B cell (primary cell): ENCODE data around the gene PRRG1. TPM values are rescaled to one million over a fixed set of nuclear protein-coding genes. Genes with fewer than 3 reads are reported as not detected.

Source experiments
- ATAC-seq: fragments of 200-7000 bp; cut with Tn5 transposase; one replicate; pipeline ENCODE4 v1.10.0; 2021; ENCODE audit warnings: low read depth, mild to moderate bottlenecking, moderate number of reproducible peaks, moderate library complexity
- CTCF ChIA-PET: fragments of 350-600 bp; sonication (Branson Sonifier 250); formaldehyde crosslinking; loops from one replicate; lab custom pipeline; 2021; ENCODE audit warnings: antibody characterized with exemption, inconsistent platforms; lab: Charles Lee
- POLR2A ChIA-PET: fragments of 350-600 bp; sonication (Branson Sonifier 250); formaldehyde crosslinking; loops from one replicate; lab custom pipeline; 2021; ENCODE audit warnings: antibody characterized with exemption; lab: Charles Lee
- DNase-seq: peaks from one replicate; pipeline ENCODE4 v3.0.0; 2013
- H2AFZ ChIP-seq: 2 replicates; pipeline ENCODE4 v1.6.1; 2012; ENCODE audit warnings: mild to moderate bottlenecking, low read depth, low read length; ENCODE audit not compliant: insufficient read depth, poor library complexity, severe bottlenecking
- H3K27ac ChIP-seq, 2 donors: 1 replicate in 1 of 2; 2 replicates in 1 of 2; pipeline ENCODE4 v1.5.1; 2012 to 2013; ENCODE audit warnings: low read length in 2 of 2, mild to moderate bottlenecking in 2 of 2, moderate library complexity in 1 of 2
- H3K27me3 ChIP-seq, 4 experiments: fragments of 200-600 bp in 1 of 4; sonication (generic) in 1 of 4; replicated peaks in 1 of 4; 1 replicate in 2 of 4; 2 replicates in 2 of 4; pipeline versions ENCODE4 v1.6.1 to v1.7.0; 2013 to 2016; ENCODE audit warnings: low read length in 3 of 4, mild to moderate bottlenecking in 2 of 4, mixed read lengths in 1 of 4, moderate library complexity in 1 of 4; ENCODE audit not compliant: insufficient read depth in 4 of 4, control insufficient read depth in 3 of 4; ENCODE audit errors: control extremely low read depth in 1 of 4
- H3K36me3 ChIP-seq, 2 experiments: replicated peaks in 1 of 2; 1 replicate in 1 of 2; 2 replicates in 1 of 2; pipeline versions ENCODE4 v1.6.1 to v1.7.1; 2013; ENCODE audit warnings: low read length in 1 of 2; ENCODE audit not compliant: insufficient read depth in 2 of 2, control insufficient read depth in 1 of 2; ENCODE audit errors: control extremely low read depth in 1 of 2, extremely low read depth in 1 of 2
- H3K4me1 ChIP-seq, 2 donors: fragments of 200-600 bp in 1 of 2; sonication (generic) in 1 of 2; 1 replicate in 1 of 2; 2 replicates in 1 of 2; pipeline versions ENCODE4 v1.5.1 to v1.6.1; 2013 to 2017; ENCODE audit warnings: low read length in 2 of 2; ENCODE audit not compliant: control insufficient read depth in 2 of 2, insufficient read depth in 2 of 2
- H3K4me2 ChIP-seq: replicated peaks from 2 replicates; pipeline ENCODE3; 2012; ENCODE audit warnings: mild to moderate bottlenecking, low read depth, low read length; ENCODE audit not compliant: poor library complexity, severe bottlenecking
- H3K4me3 ChIP-seq, 5 experiments: fragments of 200-600 bp in 1 of 5; sonication (generic) in 1 of 5; 1 replicate in 3 of 5; 2 replicates in 2 of 5; pipeline versions ENCODE4 v1.5.1 to v1.7.0; 2011 to 2016; ENCODE audit warnings: low read length in 4 of 5, mild to moderate bottlenecking in 4 of 5, low read depth in 2 of 5, control low read depth in 1 of 5, moderate library complexity in 1 of 5; ENCODE audit not compliant: insufficient read depth in 1 of 5; ENCODE audit errors: control extremely low read depth in 1 of 5, extremely low read depth in 1 of 5
- H3K79me2 ChIP-seq: fragments of 200-600 bp; sonication (generic); one replicate; pipeline ENCODE4 v1.6.0; 2016; ENCODE audit warnings: low read length; ENCODE audit not compliant: control insufficient read depth, insufficient read depth
- H3K9ac ChIP-seq: fragments of 200-600 bp; sonication (generic); 2 replicates; pipeline ENCODE4 v1.6.1; 2017; ENCODE audit warnings: mild to moderate bottlenecking, low read length, moderate library complexity
- H3K9me3 ChIP-seq, 3 donors: one replicate each; pipeline versions ENCODE4 v1.6.1 to v1.7.1; 2013; ENCODE audit warnings: low read length in 2 of 3; ENCODE audit not compliant: control insufficient read depth in 2 of 3, insufficient read depth in 1 of 3; ENCODE audit errors: control extremely low read depth in 1 of 3
- H4K20me1 ChIP-seq: 2 replicates; pipeline ENCODE4 v1.6.0; 2012; ENCODE audit warnings: mild to moderate bottlenecking, low read length; ENCODE audit not compliant: insufficient read depth, control insufficient read depth, poor library complexity, severe bottlenecking
- H3K27ac Mint-ChIP-seq: one replicate; pipeline ENCODE4 v1.8.0; 2021; ENCODE audit warnings: mixed read lengths
- H3K27me3 Mint-ChIP-seq: one replicate; pipeline ENCODE4 v1.8.0; 2021; ENCODE audit warnings: mixed read lengths
- H3K4me1 Mint-ChIP-seq: one replicate; pipeline ENCODE4 v1.8.0; 2021; ENCODE audit warnings: mixed read lengths
- H3K4me3 Mint-ChIP-seq: one replicate; pipeline ENCODE4 v1.8.0; 2021; ENCODE audit warnings: mixed read lengths
- H3K9me3 Mint-ChIP-seq: one replicate; pipeline ENCODE4 v1.8.0; 2022; ENCODE audit warnings: mixed read lengths; ENCODE audit not compliant: insufficient read depth
- CTCF ChIP-seq: fragments of 200-600 bp; IDR thresholded peaks from one replicate; pipeline ENCODE4 v1.8.0; 2022; ENCODE audit warnings: antibody characterized with exemption, mild to moderate bottlenecking
- EZH2 ChIP-seq: IDR thresholded peaks from 2 replicates; pipeline ENCODE4 v1.6.1; 2012; ENCODE audit warnings: borderline replicate concordance, low read depth, mild to moderate bottlenecking, moderate library complexity, low read length; ENCODE audit not compliant: insufficient read depth, poor library complexity, severe bottlenecking
- WGBS: methylation state at CpG from one replicate; pipeline ENCODE4 v1.1.5; 2013; ENCODE audit warnings: missing lambda C conversion rate; ENCODE audit not compliant: insufficient coverage; 5-methylcytosine and 5-hydroxymethylcytosine counted together
- intact Hi-C: fragments of 100-400 bp; cut with micrococcal nuclease; formaldehyde crosslinking; loops from one replicate; pipeline ENCODE4 v1.10.0; 2022
- polyA plus RNA-seq: library from polyadenylated mRNA; depleted of rRNA; stranded (reverse); fragments of >200 nt; gene quantifications from 2 replicates; pipeline ENCODE4 v1.2.3, GENCODE V29; 2012
- total RNA-seq, 2 donors: library from RNA; stranded (reverse); fragments of 120-200 nt in 1 of 2; gene quantifications; 1 replicate in 1 of 2; 2 replicates in 1 of 2; pipeline versions ENCODE4 v1.2.3 to v1.2.4, GENCODE V29; 2013 to 2022

PRRG1 gene
- total and polyA plus RNA-seq, 2 donors (not counting 1 experiment from before 2014, with no cell fraction given) = not detected

- no peak for ATAC-seq
- no peak overlapping the region for H2AFZ ChIP-seq
- no peaks in the 10 kb centered on the region for H3K79me2 ChIP-seq
- H3K4me3 ChIP-seq = no peak overlapping the region
- WGBS = 80% methylated on average over 1 of the region's 8 CpGs
- H3K27ac ChIP-seq = no peak overlapping the region
- no peaks in the 10 kb centered on the region for H3K36me3 ChIP-seq
- H3K27me3 Mint-ChIP-seq = no peaks in the 10 kb centered on the region
- no peak for DNase-seq
- intact Hi-C loops = no loop called here
- H3K9me3 ChIP-seq = no peaks in the 10 kb centered on the region
- no peaks in the 10 kb centered on the region for H3K4me1 ChIP-seq
- H3K4me1 Mint-ChIP-seq = no peaks in the 10 kb centered on the region
- H3K4me3 Mint-ChIP-seq = no peak overlapping the region
- TF ChIP-seq EZH2 = no peak
- TF ChIP-seq CTCF = no peak
- no peak overlapping the region for H3K9ac ChIP-seq
- POLR2A ChIA-PET = no interaction called here
- H3K27ac Mint-ChIP-seq = no peak overlapping the region
- no peaks in the 10 kb centered on the region for H4K20me1 ChIP-seq
- H3K9me3 Mint-ChIP-seq = no peaks in the 10 kb centered on the region
- H3K27me3 ChIP-seq = no peaks in the 10 kb centered on the region
- CTCF ChIA-PET = no interaction called here
- H3K4me2 ChIP-seq = no peak overlapping the region
Measured at GRCh38 chrX:37332987-37333658, 16.0 kb upstream of the PRRG1 start.

DNA sequence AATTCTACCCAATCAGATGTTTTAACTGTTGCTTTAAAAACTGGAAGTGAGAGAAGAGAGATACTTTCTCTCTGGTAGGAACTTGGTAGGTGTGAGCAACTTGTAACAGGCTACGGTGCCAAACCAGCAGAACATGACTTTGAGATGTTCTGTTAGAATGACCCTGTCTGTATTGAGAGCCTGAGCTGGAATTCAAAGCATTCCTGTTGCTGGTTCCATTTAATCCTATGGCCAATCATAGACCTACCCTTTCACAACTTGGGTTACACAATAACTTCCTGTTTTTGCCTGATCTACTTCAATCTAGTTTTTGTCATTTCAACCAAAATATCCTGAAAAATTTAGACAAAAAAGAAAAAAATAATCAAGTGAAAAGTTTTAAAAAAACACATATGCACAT lies 1.7 kb upstream of the PRRG1 start:
- Histone ChIP-seq H3K27ac (no peak overlapping the region), H3K9ac (no peak overlapping the region), H3K27me3 (peaks cover 0 to 15% (median 9%) of the 10 kb centered on the region in 4 experiments), H4K20me1 (no peaks in the 10 kb centered on the region), H3K9me3 (no peaks in the 10 kb centered on the region), H3K4me3 (no peak overlapping the region), H3K4me2 (no peak overlapping the region), H2AFZ (no peak overlapping the region), H3K36me3 (no peaks in the 10 kb centered on the region), H3K4me1 (peaks cover 0 to 3% of the 10 kb centered on the region in 2 donors), H3K79me2 (no peaks in the 10 kb centered on the region)
- peaks cover 10% of the 10 kb centered on the region for H3K4me1 Mint-ChIP-seq
- intact Hi-C loops = no loop called here
- no peak overlapping the region for H3K27ac Mint-ChIP-seq
- no peak for DNase-seq
- ATAC-seq = no peak
- ChIA-PET CTCF (no interaction called here), POLR2A (no interaction called here)
- H3K27me3 Mint-ChIP-seq = peaks cover 18% of the 10 kb centered on the region
- TF ChIP-seq EZH2 (no peak), CTCF (no peak)
- H3K4me3 Mint-ChIP-seq = no peak overlapping the region
- H3K9me3 Mint-ChIP-seq = no peaks in the 10 kb centered on the region
- no CpG with 5 or more reads among the region's 1 CpG for WGBS
